UCSD-AML1 (cell line): Measurements from ENCODE around the gene PARP4.
"Not testable (repeated sequence)": the region's sequence is repeated elsewhere in the genome, so short reads cannot be mapped to it uniquely, and the experiment has no call there.

Experiments
- DNase-seq: peaks from one replicate; lab custom pipeline; 2025; ENCODE audit not compliant: unreplicated experiment; lab: John Stamatoyannopoulos, UW

Gene PARP4

GRCh38 chr13:24506283-24506682 is 6.3 kb downstream of the PARP4 start:
- DNase-seq = not testable (repeated sequence)

- DNase-seq = no peak
Observed at GRCh38 chr13:24505756-24506155, 6.8 kb downstream of the PARP4 start.

- no peak for DNase-seq
Observed at GRCh38 chr13:24505256-24505655, 7.3 kb downstream of the PARP4 start.

- no peak for DNase-seq
Observed at GRCh38 chr13:24503379-24503696, 9.2 kb downstream of the PARP4 start.

- DNase-seq = no peak
Observed at GRCh38 chr13:24502533-24503378, 9.8 kb downstream of the PARP4 start.

- DNase-seq = no peak
Observed at GRCh38 chr13:24500977-24501376, 11.6 kb downstream of the PARP4 start.

GRCh38 chr13:24497742-24498141 is 14.8 kb downstream of the PARP4 start:
- DNase-seq = no peak

GRCh38 chr13:24496295-24496694 is 16.3 kb downstream of the PARP4 start:
- not testable (repeated sequence) for DNase-seq

- DNase-seq = no peak
Observed at GRCh38 chr13:24495151-24495729, 17.3 kb downstream of the PARP4 start.

- no peak for DNase-seq
Observed at GRCh38 chr13:24493356-24493755, 19.2 kb downstream of the PARP4 start.

GRCh38 chr13:24491845-24492244 is 20.7 kb downstream of the PARP4 start:
- DNase-seq = no peak

GRCh38 chr13:24489721-24490120 is 22.9 kb downstream of the PARP4 start:
- DNase-seq = no peak

- DNase-seq = not testable (repeated sequence)
Observed at GRCh38 chr13:24488092-24488491, 24.5 kb downstream of the PARP4 start.

- DNase-seq = not testable (repeated sequence)
Observed at GRCh38 chr13:24486017-24486657, 26.4 kb downstream of the PARP4 start.

- DNase-seq = no peak
Observed at GRCh38 chr13:24473686-24474085, 38.9 kb downstream of the PARP4 start.

GRCh38 chr13:24472129-24472528 is 40.4 kb downstream of the PARP4 start:
- DNase-seq = not testable (repeated sequence)

- no peak for DNase-seq
Observed at GRCh38 chr13:24463078-24463477, 49.5 kb downstream of the PARP4 start.

- DNase-seq = no peak
Observed at GRCh38 chr13:24460256-24460655, 52.3 kb downstream of the PARP4 start.

GRCh38 chr13:24459726-24460125 is 52.9 kb downstream of the PARP4 start:
- no peak for DNase-seq

- DNase-seq = no peak
Observed at GRCh38 chr13:24459234-24459633, 53.3 kb downstream of the PARP4 start.

- DNase-seq = no peak
Observed at GRCh38 chr13:24458736-24459135, 53.8 kb downstream of the PARP4 start.

GRCh38 chr13:24456396-24456795 is 56.2 kb downstream of the PARP4 start:
- no peak for DNase-seq
